ENCODE results near the gene PWWP2B. TPM values are rescaled to one million over a fixed set of nuclear protein-coding genes. Genes with fewer than 3 reads are reported as not detected.

The PWWP2B gene
- total and polyA plus RNA-seq, 10 of the 15 experiments (the other 5 are each of a cell fraction or from before 2014, with no cell fraction given): 0.04 to 0.87 (median 0.35) TPM; not detected in 4

GRCh38 chr10:132418527-132419416 lies 21.8 kb downstream of the PWWP2B start:
- CTCF ChIA-PET: no interaction called here

More at GRCh38 chr10:132418527-132419416, 21.8 kb downstream of the PWWP2B start:
- ChIA-PET SMC1A (ENCODE audit: uncharacterized antibody, unreplicated experiment) (no interaction called here), POLR2A (interaction anchor here (0.7 kb wide), 1 partner anchor 42 kb away, joined by 3 read pairs; no protein-coding TSS in a partner anchor), RAD21 (ENCODE audit: unreplicated experiment) (no interaction called here)
- no TSS peak for BruUV-seq (replicated peaks)
- Histone ChIP-seq H3K36me3 (ENCODE audit: control insufficient read depth in 2 of 2, insufficient read depth in 2 of 2, low read length in 1 of 2) (no peaks in the 10 kb centered on the region), H3K4me1 (ENCODE audit: control insufficient read depth, insufficient read depth, low read length) (peaks cover 26% of the 10 kb centered on the region), H3K27ac (ENCODE audit: control insufficient read depth, insufficient read depth) (no peak overlapping the region), H3K27me3 (replicated peaks in 1 of 2; ENCODE audit: control insufficient read depth in 2 of 2, insufficient read depth in 2 of 2, low read length in 1 of 2) (no peaks in the 10 kb centered on the region), H4K20me1 (ENCODE audit: control insufficient read depth, insufficient read depth) (no peaks in the 10 kb centered on the region), H3K79me2 (ENCODE audit: control insufficient read depth, insufficient read depth, low read length) (no peaks in the 10 kb centered on the region), H2AFZ (ENCODE audit: control insufficient read depth, low read depth, low read length) (no peak overlapping the region), H3K9ac (ENCODE audit: control insufficient read depth, insufficient read depth, low read length) (no peak overlapping the region), H3K9me3 (replicated peaks; ENCODE audit: control insufficient read depth, insufficient read depth, low read length) (no peaks in the 10 kb centered on the region), H3K4me2 (ENCODE audit: control insufficient read depth, insufficient read depth) (no peak overlapping the region), H3K4me3 (no peak overlapping the region)
- FAIRE-seq (no peak), DNase-seq (ENCODE audit: low read depth, low spot score) (no peak), ATAC-seq (no peak; the same call in 2 of the 3 replicates)
- intact Hi-C loops (cut with micrococcal nuclease; ENCODE audit: unreplicated experiment): no loop called here
- in situ Hi-C loops (cut with MboI): no loop called here
- WGBS (ENCODE audit: insufficient coverage, insufficient replicate concordance, low lambda C conversion rate, missing lambda C conversion rate): 38% methylated on average over 17 of the region's 18 CpGs
- TF ChIP-seq NRF1 (conservative IDR thresholded peaks at IDR 0.05; ENCODE audit: low read depth, low read length) (no peak), SIX5 (IDR thresholded peaks at IDR 0.05; ENCODE audit: low read depth, low read length, severe bottlenecking) (no peak), ESRRA (IDR thresholded peaks at IDR 0.05; ENCODE audit: low read length) (no peak), ATF7 (IDR thresholded peaks at IDR 0.05; ENCODE audit: low read depth) (no peak), CBFB (IDR thresholded peaks at IDR 0.05; ENCODE audit: low read depth) (no peak), CBX5 (IDR thresholded peaks at IDR 0.05; ENCODE audit: low read depth) (no peak), NBN (IDR thresholded peaks at IDR 0.05) (no peak), NFXL1 (IDR thresholded peaks at IDR 0.05; ENCODE audit: borderline replicate concordance) (no peak), HDAC2 (IDR thresholded peaks at IDR 0.05) (no peak), IKZF2 (IDR thresholded peaks at IDR 0.05) (no peak), SMC3 (IDR thresholded peaks at IDR 0.05; ENCODE audit: borderline replicate concordance, low read length) (no peak), TAF1 (IDR thresholded peaks at IDR 0.05; ENCODE audit: borderline replicate concordance, low read depth, low read length) (no peak), RCOR1 (conservative IDR thresholded peaks at IDR 0.05; ENCODE audit: low read depth, low read length) (no peak), LARP7 (IDR thresholded peaks at IDR 0.05) (no peak)
- TF ChIP-seq, protein P1, sequence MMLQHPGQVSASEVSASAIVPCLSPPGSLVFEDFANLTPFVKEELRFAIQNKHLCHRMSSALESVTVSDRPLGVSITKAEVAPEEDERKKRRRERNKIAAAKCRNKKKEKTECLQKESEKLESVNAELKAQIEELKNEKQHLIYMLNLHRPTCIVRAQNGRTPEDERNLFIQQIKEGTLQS (IDR thresholded peaks at IDR 0.05; ENCODE audit: borderline replicate concordance, extremely low read depth, low read depth, low read length): no peak
- TF ChIP-seq, protein P2, sequence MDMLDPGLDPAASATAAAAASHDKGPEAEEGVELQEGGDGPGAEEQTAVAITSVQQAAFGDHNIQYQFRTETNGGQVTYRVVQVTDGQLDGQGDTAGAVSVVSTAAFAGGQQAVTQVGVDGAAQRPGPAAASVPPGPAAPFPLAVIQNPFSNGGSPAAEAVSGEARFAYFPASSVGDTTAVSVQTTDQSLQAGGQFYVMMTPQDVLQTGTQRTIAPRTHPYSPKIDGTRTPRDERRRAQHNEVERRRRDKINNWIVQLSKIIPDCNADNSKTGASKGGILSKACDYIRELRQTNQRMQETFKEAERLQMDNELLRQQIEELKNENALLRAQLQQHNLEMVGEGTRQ (IDR thresholded peaks at IDR 0.05; ENCODE audit: borderline replicate concordance, low read depth, low read length): no peak
- TF ChIP-seq, protein P3, sequence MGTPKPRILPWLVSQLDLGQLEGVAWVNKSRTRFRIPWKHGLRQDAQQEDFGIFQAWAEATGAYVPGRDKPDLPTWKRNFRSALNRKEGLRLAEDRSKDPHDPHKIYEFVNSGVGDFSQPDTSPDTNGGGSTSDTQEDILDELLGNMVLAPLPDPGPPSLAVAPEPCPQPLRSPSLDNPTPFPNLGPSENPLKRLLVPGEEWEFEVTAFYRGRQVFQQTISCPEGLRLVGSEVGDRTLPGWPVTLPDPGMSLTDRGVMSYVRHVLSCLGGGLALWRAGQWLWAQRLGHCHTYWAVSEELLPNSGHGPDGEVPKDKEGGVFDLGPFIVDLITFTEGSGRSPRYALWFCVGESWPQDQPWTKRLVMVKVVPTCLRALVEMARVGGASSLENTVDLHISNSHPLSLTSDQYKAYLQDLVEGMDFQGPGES (IDR thresholded peaks at IDR 0.05): no peak
- TF ChIP-seq, protein P4, sequence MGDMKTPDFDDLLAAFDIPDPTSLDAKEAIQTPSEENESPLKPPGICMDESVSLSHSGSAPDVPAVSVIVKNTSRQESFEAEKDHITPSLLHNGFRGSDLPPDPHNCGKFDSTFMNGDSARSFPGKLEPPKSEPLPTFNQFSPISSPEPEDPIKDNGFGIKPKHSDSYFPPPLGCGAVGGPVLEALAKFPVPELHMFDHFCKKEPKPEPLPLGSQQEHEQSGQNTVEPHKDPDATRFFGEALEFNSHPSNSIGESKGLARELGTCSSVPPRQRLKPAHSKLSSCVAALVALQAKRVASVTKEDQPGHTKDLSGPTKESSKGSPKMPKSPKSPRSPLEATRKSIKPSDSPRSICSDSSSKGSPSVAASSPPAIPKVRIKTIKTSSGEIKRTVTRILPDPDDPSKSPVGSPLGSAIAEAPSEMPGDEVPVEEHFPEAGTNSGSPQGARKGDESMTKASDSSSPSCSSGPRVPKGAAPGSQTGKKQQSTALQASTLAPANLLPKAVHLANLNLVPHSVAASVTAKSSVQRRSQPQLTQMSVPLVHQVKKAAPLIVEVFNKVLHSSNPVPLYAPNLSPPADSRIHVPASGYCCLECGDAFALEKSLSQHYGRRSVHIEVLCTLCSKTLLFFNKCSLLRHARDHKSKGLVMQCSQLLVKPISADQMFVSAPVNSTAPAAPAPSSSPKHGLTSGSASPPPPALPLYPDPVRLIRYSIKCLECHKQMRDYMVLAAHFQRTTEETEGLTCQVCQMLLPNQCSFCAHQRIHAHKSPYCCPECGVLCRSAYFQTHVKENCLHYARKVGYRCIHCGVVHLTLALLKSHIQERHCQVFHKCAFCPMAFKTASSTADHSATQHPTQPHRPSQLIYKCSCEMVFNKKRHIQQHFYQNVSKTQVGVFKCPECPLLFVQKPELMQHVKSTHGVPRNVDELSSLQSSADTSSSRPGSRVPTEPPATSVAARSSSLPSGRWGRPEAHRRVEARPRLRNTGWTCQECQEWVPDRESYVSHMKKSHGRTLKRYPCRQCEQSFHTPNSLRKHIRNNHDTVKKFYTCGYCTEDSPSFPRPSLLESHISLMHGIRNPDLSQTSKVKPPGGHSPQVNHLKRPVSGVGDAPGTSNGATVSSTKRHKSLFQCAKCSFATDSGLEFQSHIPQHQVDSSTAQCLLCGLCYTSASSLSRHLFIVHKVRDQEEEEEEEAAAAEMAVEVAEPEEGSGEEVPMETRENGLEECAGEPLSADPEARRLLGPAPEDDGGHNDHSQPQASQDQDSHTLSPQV (IDR thresholded peaks at IDR 0.05): no peak
